PFSK-1 (cell line): ENCODE measurements around the gene KCNK10.

Source experiments
- POLR2AphosphoS5 ChIP-seq: IDR thresholded peaks from 2 replicates; pipeline ENCODE4 v1.6.1; 2012; ENCODE audit warnings: low read depth, mild to moderate bottlenecking, control low read depth, low read length, moderate library complexity
- TF ChIP-seq, protein P1 (sequence below), 2 experiments: IDR thresholded peaks; 2 replicates each; pipeline versions ENCODE4 v1.6.1 to v1.8.0; 2011 to 2012; ENCODE audit warnings: low read depth in 2 of 2, low read length in 2 of 2, control low read depth in 1 of 2, inconsistent platforms in 1 of 2, mild to moderate bottlenecking in 1 of 2, moderate library complexity in 1 of 2; ENCODE audit not compliant: insufficient read depth in 1 of 2

DNA sequence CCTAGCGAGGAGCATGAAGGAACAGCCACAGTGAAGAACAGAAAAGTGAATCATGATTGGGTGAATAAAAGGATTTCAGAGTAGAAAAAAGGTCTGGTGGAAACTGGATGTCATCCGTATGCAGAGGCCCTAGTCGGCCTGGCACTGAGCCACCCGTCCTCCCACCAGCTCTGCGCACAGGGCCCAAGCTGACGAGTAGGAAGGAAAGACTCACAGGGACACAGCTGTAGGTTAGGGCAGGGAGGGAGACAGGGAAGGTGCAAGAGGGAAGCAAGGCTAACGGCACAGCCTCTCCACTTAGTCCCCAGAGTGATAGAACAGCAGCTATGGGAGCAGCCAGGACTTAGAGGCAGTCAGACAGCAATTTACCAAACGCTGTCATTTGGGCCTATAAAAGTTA, 112.6 kb downstream of the KCNK10 start:
- TF ChIP-seq, protein P1, sequence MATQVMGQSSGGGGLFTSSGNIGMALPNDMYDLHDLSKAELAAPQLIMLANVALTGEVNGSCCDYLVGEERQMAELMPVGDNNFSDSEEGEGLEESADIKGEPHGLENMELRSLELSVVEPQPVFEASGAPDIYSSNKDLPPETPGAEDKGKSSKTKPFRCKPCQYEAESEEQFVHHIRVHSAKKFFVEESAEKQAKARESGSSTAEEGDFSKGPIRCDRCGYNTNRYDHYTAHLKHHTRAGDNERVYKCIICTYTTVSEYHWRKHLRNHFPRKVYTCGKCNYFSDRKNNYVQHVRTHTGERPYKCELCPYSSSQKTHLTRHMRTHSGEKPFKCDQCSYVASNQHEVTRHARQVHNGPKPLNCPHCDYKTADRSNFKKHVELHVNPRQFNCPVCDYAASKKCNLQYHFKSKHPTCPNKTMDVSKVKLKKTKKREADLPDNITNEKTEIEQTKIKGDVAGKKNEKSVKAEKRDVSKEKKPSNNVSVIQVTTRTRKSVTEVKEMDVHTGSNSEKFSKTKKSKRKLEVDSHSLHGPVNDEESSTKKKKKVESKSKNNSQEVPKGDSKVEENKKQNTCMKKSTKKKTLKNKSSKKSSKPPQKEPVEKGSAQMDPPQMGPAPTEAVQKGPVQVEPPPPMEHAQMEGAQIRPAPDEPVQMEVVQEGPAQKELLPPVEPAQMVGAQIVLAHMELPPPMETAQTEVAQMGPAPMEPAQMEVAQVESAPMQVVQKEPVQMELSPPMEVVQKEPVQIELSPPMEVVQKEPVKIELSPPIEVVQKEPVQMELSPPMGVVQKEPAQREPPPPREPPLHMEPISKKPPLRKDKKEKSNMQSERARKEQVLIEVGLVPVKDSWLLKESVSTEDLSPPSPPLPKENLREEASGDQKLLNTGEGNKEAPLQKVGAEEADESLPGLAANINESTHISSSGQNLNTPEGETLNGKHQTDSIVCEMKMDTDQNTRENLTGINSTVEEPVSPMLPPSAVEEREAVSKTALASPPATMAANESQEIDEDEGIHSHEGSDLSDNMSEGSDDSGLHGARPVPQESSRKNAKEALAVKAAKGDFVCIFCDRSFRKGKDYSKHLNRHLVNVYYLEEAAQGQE (IDR thresholded peaks at IDR 0.05; ENCODE audit: insufficient read depth in 1 of 2, low read depth in 2 of 2, low read length in 2 of 2) = no peak
- TF ChIP-seq POLR2AphosphoS5 = no peak
